ENCODE data around the gene MSI2.

Gene MSI2

GRCh38 chr17:57402681-57403180 lies 146.4 kb downstream of the MSI2 start:
- TF ChIP-seq CTCF (conservative IDR thresholded peaks at IDR 0.05; ENCODE audit: low read depth, low read length): no peak
- DNase-seq (ENCODE audit: low read depth): no peak
- H3K4me3 ChIP-seq (ENCODE audit: low read depth, low read length): no peak overlapping the region

GRCh38 chr17:57403236-57403635 lies 146.9 kb downstream of the MSI2 start:
- no peak for TF ChIP-seq CTCF (conservative IDR thresholded peaks at IDR 0.05; ENCODE audit: low read depth, low read length)
- no peak for DNase-seq (ENCODE audit: low read depth)
- no peak overlapping the region for H3K4me3 ChIP-seq (ENCODE audit: low read depth, low read length)

- no peak overlapping the region for H3K4me3 ChIP-seq (ENCODE audit: low read depth, low read length)
- no peak for DNase-seq (ENCODE audit: low read depth)
- TF ChIP-seq CTCF (conservative IDR thresholded peaks at IDR 0.05; ENCODE audit: low read depth, low read length): no peak
Observed at GRCh38 chr17:57404073-57404472, 147.8 kb downstream of the MSI2 start.

GRCh38 chr17:57404795-57405490 lies 148.6 kb downstream of the MSI2 start:
- no peak for DNase-seq (ENCODE audit: low read depth)
- H3K4me3 ChIP-seq (ENCODE audit: low read depth, low read length): no peak overlapping the region
- TF ChIP-seq CTCF (conservative IDR thresholded peaks at IDR 0.05; ENCODE audit: low read depth, low read length): no peak

- TF ChIP-seq CTCF (conservative IDR thresholded peaks at IDR 0.05; ENCODE audit: low read depth, low read length): no peak
- DNase-seq (ENCODE audit: low read depth): no peak
- no peak overlapping the region for H3K4me3 ChIP-seq (ENCODE audit: low read depth, low read length)
Observed at GRCh38 chr17:57405491-57406072, 149.3 kb downstream of the MSI2 start.

GRCh38 chr17:57406131-57406980 lies 150.0 kb downstream of the MSI2 start:
- TF ChIP-seq CTCF (conservative IDR thresholded peaks at IDR 0.05; ENCODE audit: low read depth, low read length): no peak
- no peak overlapping the region for H3K4me3 ChIP-seq (ENCODE audit: low read depth, low read length)
- peak; percentile 59 for DNase-seq (ENCODE audit: low read depth)

All from choroid plexus epithelial cell (primary cell).